Forelimb muscle (tissue), 1 donor: Measurements from ENCODE around the gene ACSL6. TPM values are rescaled to one million over a fixed set of nuclear protein-coding genes. Genes with fewer than 3 reads are reported as not detected.

Source experiments
- DNase-seq: peaks from one replicate; pipeline ENCODE4 v3.0.0-alpha.2; 2013; ENCODE audit warnings: low read depth
- polyA plus RNA-seq: library from polyadenylated mRNA; unstranded; fragments of 120-200 nt; gene quantifications from one replicate; pipeline ENCODE4 v1.2.1, GENCODE V29; 2013; ENCODE audit not compliant: insufficient read length

The ACSL6 gene
- polyA plus RNA-seq, 1 donor, result 0.78 TPM

- DNase-seq, result no peak
These were observed 5.9 kb upstream of the ACSL6 start for GRCh38 chr5:132017316-132017715.

GRCh38 chr5:132016721-132017250, 5.3 kb upstream of the ACSL6 start:
- no peak for DNase-seq

GRCh38 chr5:132013711-132014110, 2.3 kb upstream of the ACSL6 start:
- no peak for DNase-seq

GRCh38 chr5:132013006-132013689, 1.7 kb upstream of the ACSL6 start:
- DNase-seq, result no peak

- peak; percentile 28 for DNase-seq
These were observed 1.0 kb upstream of the ACSL6 start for GRCh38 chr5:132012371-132013005.

- no peak for DNase-seq
These were observed 353 bp downstream of the ACSL6 start for GRCh38 chr5:132010989-132011621.

- DNase-seq, result no peak
These were observed 841 bp downstream of the ACSL6 start for GRCh38 chr5:132010645-132010988.

- DNase-seq, result no peak
These were observed 1.6 kb downstream of the ACSL6 start for GRCh38 chr5:132009706-132010405.

- DNase-seq, result no peak
These were observed 2.3 kb downstream of the ACSL6 start for GRCh38 chr5:132008961-132009680.

GRCh38 chr5:132008163-132008473, 3.3 kb downstream of the ACSL6 start:
- DNase-seq, result no peak

- DNase-seq, result peak; percentile 19
These were observed 3.9 kb downstream of the ACSL6 start for GRCh38 chr5:132007399-132008162.

GRCh38 chr5:132006331-132007120, 4.9 kb downstream of the ACSL6 start:
- DNase-seq, result no peak

- DNase-seq, result no peak
These were observed 5.9 kb downstream of the ACSL6 start for GRCh38 chr5:132005591-132005990.

GRCh38 chr5:132003982-132004381, 7.5 kb downstream of the ACSL6 start:
- DNase-seq, result no peak

- no peak for DNase-seq
These were observed 8.2 kb downstream of the ACSL6 start for GRCh38 chr5:132003170-132003744.

- DNase-seq, result no peak
These were observed 8.7 kb downstream of the ACSL6 start for GRCh38 chr5:132002757-132003156.

GRCh38 chr5:132001647-132002561, 9.6 kb downstream of the ACSL6 start:
- DNase-seq, result no peak

- no peak for DNase-seq
These were observed 10.6 kb downstream of the ACSL6 start for GRCh38 chr5:132000677-132001453.
